Liver (tissue), 9 donors: ENCODE results near the gene UBTFL1. TPM values are rescaled to one million over a fixed set of nuclear protein-coding genes. Genes with fewer than 3 reads are reported as not detected.
"Not testable (repeated sequence)": the region's sequence is repeated elsewhere in the genome, so short reads cannot be mapped to it uniquely, and the experiment has no call there.

Source experiments
- DNase-seq: peaks from one replicate; pipeline ENCODE4 v3.0.0-alpha.2; 2017; ENCODE audit warnings: low spot score
- H3K27ac ChIP-seq, 2 donors: one replicate each; pipeline ENCODE4 v1.7.0; 2013; ENCODE audit warnings: inconsistent platforms in 2 of 2, low read length in 2 of 2, control low read depth in 1 of 2, low read depth in 1 of 2, mild to moderate bottlenecking in 1 of 2
- H3K27me3 ChIP-seq, 4 donors: one replicate each; pipeline versions ENCODE4 v1.6.1 to v1.7.0; 2013; ENCODE audit warnings: low read length in 3 of 4, inconsistent platforms in 1 of 4, mild to moderate bottlenecking in 1 of 4, moderate library complexity in 1 of 4; ENCODE audit not compliant: control insufficient read depth in 4 of 4, insufficient read depth in 4 of 4
- H3K36me3 ChIP-seq, 4 donors: one replicate each; pipeline versions ENCODE4 v1.6.1 to v1.7.0; 2013; ENCODE audit warnings: low read length in 3 of 4, mild to moderate bottlenecking in 3 of 4, low read depth in 1 of 4, moderate library complexity in 1 of 4; ENCODE audit not compliant: control insufficient read depth in 4 of 4, insufficient read depth in 3 of 4
- H3K4me1 ChIP-seq, 4 donors: one replicate each; pipeline versions ENCODE4 v1.6.1 to v1.7.0; 2013; ENCODE audit warnings: low read length in 3 of 4, mild to moderate bottlenecking in 3 of 4, moderate library complexity in 1 of 4; ENCODE audit not compliant: control insufficient read depth in 4 of 4, insufficient read depth in 4 of 4
- H3K4me3 ChIP-seq, 3 donors: one replicate each; pipeline versions ENCODE4 v1.6.1 to v1.7.0; 2013; ENCODE audit warnings: low read length in 3 of 3, control low read depth in 1 of 3, low read depth in 1 of 3, mild to moderate bottlenecking in 1 of 3
- H3K9ac ChIP-seq, 2 donors: one replicate each; pipeline ENCODE4 v1.7.0; 2013; ENCODE audit warnings: low read length in 2 of 2, mild to moderate bottlenecking in 2 of 2, moderate library complexity in 2 of 2, control low read depth in 1 of 2, low read depth in 1 of 2
- H3K9me3 ChIP-seq, 4 donors: one replicate each; pipeline versions ENCODE4 v1.6.1 to v1.7.0; 2013; ENCODE audit warnings: low read length in 3 of 4; ENCODE audit not compliant: control insufficient read depth in 4 of 4
- RAD21 ChIP-seq, 2 donors: IDR thresholded peaks; 2 replicates each; pipeline ENCODE4 v1.6.1; 2016; ENCODE audit warnings: antibody characterized with exemption in 2 of 2, mild to moderate bottlenecking in 2 of 2
- WGBS: extraction: QIAGEN DNeasy Blood & Tissue Kit; methylation state at CpG from one replicate; pipeline ENCODE4 v1.1.7; 2013; 5-methylcytosine and 5-hydroxymethylcytosine counted together
- polyA plus RNA-seq, 2 donors: library from polyadenylated mRNA; stranded (reverse) in 1 of 2; unstranded in 1 of 2; fragments of 200-250 nt in 1 of 2; fragments of >200 nt in 1 of 2; fragmentation: Nextera tagmentation in 1 of 2; extraction: Ambion mirVana in 1 of 2; gene quantifications; one replicate each; pipeline versions ENCODE4 v1.2.1 to v1.2.3, GENCODE V29; 2013 to 2015
- total RNA-seq, 2 donors: library from RNA; depleted of rRNA; stranded (reverse); fragments of >200 nt; gene quantifications; one replicate each; pipeline ENCODE4 v1.2.3, GENCODE V29; 2014
- donor health status: healthy.
- donor health status: healthy.
- donor health status: healthy.
- donor health status: healthy.
- donor health status: healthy.

Gene UBTFL1
- total RNA-seq (not detected), polyA plus RNA-seq (not detected)

- WGBS = no CpG with 5 or more reads among the region's 3 CpGs
- not testable (repeated sequence) for H3K4me3 ChIP-seq, H3K36me3 ChIP-seq, H3K27ac ChIP-seq, DNase-seq, H3K9me3 ChIP-seq, H3K4me1 ChIP-seq, H3K27me3 ChIP-seq, H3K9ac ChIP-seq
Measured at GRCh38 chr11:90085650-90086049, at the start of gene UBTFL1. UBTFL1 (plus strand) TSS chr11:90085950; CDS start chr11:90085950, 0 bp downstream.

GRCh38 chr11:90051591-90052209 lies 34.0 kb upstream of the UBTFL1 start:
- not testable (repeated sequence) for DNase-seq, H3K9me3 ChIP-seq, H3K27ac ChIP-seq, H3K36me3 ChIP-seq, H3K4me1 ChIP-seq, H3K4me3 ChIP-seq, H3K27me3 ChIP-seq, H3K9ac ChIP-seq
- 69% methylated on average over 6 of the region's 41 CpGs for WGBS

- TF ChIP-seq RAD21 (IDR thresholded peaks at IDR 0.05) = peak in 1 of 2 donors; percentile 32
- not testable (repeated sequence) for H3K9me3 ChIP-seq, H3K4me1 ChIP-seq, H3K27me3 ChIP-seq, DNase-seq, H3K36me3 ChIP-seq, H3K27ac ChIP-seq, H3K4me3 ChIP-seq, H3K9ac ChIP-seq
- no CpG with 5 or more reads among the region's 33 CpGs for WGBS
Measured at GRCh38 chr11:90052311-90052710, 33.4 kb upstream of the UBTFL1 start.

- H3K4me3 ChIP-seq, DNase-seq, H3K27me3 ChIP-seq, H3K4me1 ChIP-seq, H3K9me3 ChIP-seq, H3K9ac ChIP-seq, H3K36me3 ChIP-seq, H3K27ac ChIP-seq: not testable (repeated sequence)
- 19% methylated on average over 8 of the region's 28 CpGs for WGBS
Measured at GRCh38 chr11:90053545-90053944, 32.2 kb upstream of the UBTFL1 start.

GRCh38 chr11:90088731-90089130 lies 3.0 kb downstream of the UBTFL1 start:
- H3K9me3 ChIP-seq, H3K4me1 ChIP-seq, H3K4me3 ChIP-seq, DNase-seq, H3K27me3 ChIP-seq, H3K27ac ChIP-seq, H3K9ac ChIP-seq, H3K36me3 ChIP-seq: not testable (repeated sequence)
- 0% methylated on average over 1 of the region's 2 CpGs for WGBS

- H3K36me3 ChIP-seq, H3K9me3 ChIP-seq, H3K27ac ChIP-seq, H3K27me3 ChIP-seq, H3K4me1 ChIP-seq, DNase-seq, H3K9ac ChIP-seq, H3K4me3 ChIP-seq: not testable (repeated sequence)
- WGBS = 84% methylated on average over 13 of the region's 28 CpGs
Measured at GRCh38 chr11:90095230-90095924, 9.6 kb downstream of the UBTFL1 start.

- DNase-seq, H3K9me3 ChIP-seq, H3K27ac ChIP-seq, H3K27me3 ChIP-seq, H3K4me3 ChIP-seq, H3K9ac ChIP-seq, H3K36me3 ChIP-seq, H3K4me1 ChIP-seq: not testable (repeated sequence)
- 85% methylated on average over 4 of the region's 4 CpGs for WGBS
Measured at GRCh38 chr11:90098261-90098660, 12.5 kb downstream of the UBTFL1 start.
